Activated T-cell treated with anti-CD3 and anti-CD28 coated beads, Interleukin-2, amount 50 U/mL, for 72 hours (primary cell): ENCODE measurements around the gene TOP1. TPM values are rescaled to one million over a fixed set of nuclear protein-coding genes. Genes with fewer than 3 reads are reported as not detected.
"Not testable (repeated sequence)": the region's sequence is repeated elsewhere in the genome, so short reads cannot be mapped to it uniquely, and the experiment has no call there.

Experiments used
- ATAC-seq, 2 donors: fragments of 150-1000 bp; cut with Tn5 transposase; replicated peaks in 1 of 2; 2 replicates each; pipeline ENCODE4 v1.10.0; 2021; ENCODE audit warnings: moderate library complexity in 2 of 2, mild to moderate bottlenecking in 1 of 2
- DNase-seq, 2 donors: peaks; one replicate each; pipeline ENCODE4 v3.0.0; 2021 to 2022; ENCODE audit warnings: mixed read lengths in 1 of 2
- H3K27ac Mint-ChIP-seq: one replicate; pipeline ENCODE4 v1.8.0; 2022; ENCODE audit warnings: mild to moderate bottlenecking, moderate library complexity, mixed read lengths
- H3K27me3 Mint-ChIP-seq: one replicate; pipeline ENCODE4 v1.8.0; 2022; ENCODE audit warnings: low read depth, mixed read lengths
- H3K36me3 Mint-ChIP-seq, 2 donors: one replicate each; pipeline ENCODE4 v1.8.0; 2022; ENCODE audit warnings: mixed read lengths in 2 of 2, mild to moderate bottlenecking in 1 of 2; ENCODE audit not compliant: insufficient read depth in 2 of 2
- H3K4me1 Mint-ChIP-seq: one replicate; pipeline ENCODE4 v1.8.0; 2022; ENCODE audit warnings: low read depth, mixed read lengths
- H3K4me3 Mint-ChIP-seq, 2 donors: one replicate each; pipeline ENCODE4 v1.8.0; 2022; ENCODE audit warnings: mild to moderate bottlenecking in 2 of 2, mixed read lengths in 2 of 2, moderate library complexity in 2 of 2
- H3K9me3 Mint-ChIP-seq, 2 donors: one replicate each; pipeline ENCODE4 v1.8.0; 2022; ENCODE audit warnings: mixed read lengths in 2 of 2
- total RNA-seq, 2 donors: library from RNA; stranded (reverse); gene quantifications; one replicate each; pipeline ENCODE4 v1.2.3, GENCODE V29; 2022

The TOP1 gene
- total RNA-seq, 2 donors from 2014 or later = 78.7 to 86.1 TPM

DNA sequence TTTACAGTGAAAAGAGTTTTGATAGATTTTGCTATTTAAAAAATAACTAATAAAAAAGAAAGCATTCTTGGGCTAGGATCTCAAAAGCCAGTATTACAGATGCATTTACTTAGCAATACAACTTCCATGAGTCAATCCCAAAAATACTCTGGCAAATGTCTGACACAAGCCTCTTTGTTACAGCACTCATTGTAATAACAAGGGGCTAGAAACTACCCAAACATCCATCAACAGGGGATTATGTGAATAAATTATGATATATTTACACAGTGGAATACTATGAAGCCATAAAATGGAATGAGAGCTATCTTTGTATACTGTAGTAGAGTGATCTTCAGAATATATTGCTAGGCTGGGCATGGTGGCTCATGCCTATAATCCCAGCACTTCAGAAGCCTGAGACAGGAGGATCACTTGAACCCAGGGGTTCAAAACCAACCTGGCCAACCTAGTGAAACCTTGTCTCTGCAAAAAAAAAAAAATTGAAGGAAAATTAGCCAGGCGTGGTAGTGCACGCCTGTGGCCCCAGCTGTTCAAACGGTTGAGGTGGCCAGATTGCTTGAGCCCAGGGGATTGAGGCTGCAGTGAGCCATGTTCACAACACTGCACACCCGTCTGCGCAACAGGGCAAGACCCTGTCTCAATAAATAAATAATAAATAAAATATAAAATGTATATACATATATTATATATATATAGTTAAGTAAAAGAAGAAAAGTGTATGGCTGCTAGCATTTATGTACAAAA is 34.7 kb upstream of the TOP1 start:
- no peaks in the 10 kb centered on the region for H3K36me3 Mint-ChIP-seq
- H3K27ac Mint-ChIP-seq = no peak overlapping the region
- H3K4me3 Mint-ChIP-seq = no peak overlapping the region
- no peaks in the 10 kb centered on the region for H3K9me3 Mint-ChIP-seq
- ATAC-seq (no peak), DNase-seq (no peak)
- no peaks in the 10 kb centered on the region for H3K27me3 Mint-ChIP-seq
- peaks cover 21% of the 10 kb centered on the region for H3K4me1 Mint-ChIP-seq

DNA sequence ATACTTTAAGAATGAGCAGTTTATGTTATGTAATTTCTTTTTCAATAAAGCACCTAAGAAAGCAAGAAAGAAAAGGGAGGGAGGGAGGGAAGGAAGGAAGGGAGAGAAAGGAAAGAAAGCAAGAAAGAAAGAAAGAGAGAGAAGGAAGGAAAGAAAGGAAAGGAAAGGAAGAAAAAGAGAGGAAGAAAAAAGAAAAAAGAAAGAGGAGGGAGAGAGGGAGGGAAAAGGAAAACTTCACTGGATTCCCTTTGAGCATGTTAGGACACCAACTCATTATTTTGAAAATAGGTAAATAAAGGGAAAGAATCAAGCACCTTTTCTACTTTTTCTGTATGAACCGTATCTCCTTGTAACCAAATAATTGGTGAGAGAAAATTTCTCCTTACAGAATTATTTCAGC is 32.3 kb upstream of the TOP1 start:
- DNase-seq (no peak), ATAC-seq (no peak)
- Mint-ChIP-seq H3K27me3 (no peaks in the 10 kb centered on the region), H3K27ac (no peak overlapping the region), H3K36me3 (no peaks in the 10 kb centered on the region), H3K4me3 (no peak overlapping the region), H3K9me3 (no peaks in the 10 kb centered on the region), H3K4me1 (peaks cover 6% of the 10 kb centered on the region)

DNA sequence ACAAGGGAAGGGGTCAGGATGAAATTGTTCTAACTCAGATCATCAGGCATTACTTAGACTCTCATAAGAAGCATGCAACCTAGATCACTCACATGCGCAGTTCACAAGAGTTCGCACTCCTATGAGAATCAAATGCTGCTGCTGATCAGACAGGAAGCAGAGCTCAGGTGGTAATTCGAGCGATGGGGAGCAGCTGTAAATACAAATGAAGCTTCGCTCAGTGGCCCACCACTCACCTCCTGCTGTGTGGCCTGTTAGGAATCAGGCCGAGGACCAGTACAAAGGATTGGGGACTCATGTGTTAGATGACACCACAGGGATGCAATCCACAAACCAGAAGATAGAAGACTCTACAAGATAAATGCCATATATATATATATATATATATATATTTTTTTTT is 31.5 kb upstream of the TOP1 start:
- Mint-ChIP-seq H3K36me3 (no peaks in the 10 kb centered on the region), H3K4me3 (no peak overlapping the region), H3K4me1 (peaks cover under 1% of the 10 kb centered on the region), H3K27ac (no peak overlapping the region), H3K9me3 (no peaks in the 10 kb centered on the region), H3K27me3 (no peaks in the 10 kb centered on the region)
- ATAC-seq (no peak), DNase-seq (no peak)

DNA sequence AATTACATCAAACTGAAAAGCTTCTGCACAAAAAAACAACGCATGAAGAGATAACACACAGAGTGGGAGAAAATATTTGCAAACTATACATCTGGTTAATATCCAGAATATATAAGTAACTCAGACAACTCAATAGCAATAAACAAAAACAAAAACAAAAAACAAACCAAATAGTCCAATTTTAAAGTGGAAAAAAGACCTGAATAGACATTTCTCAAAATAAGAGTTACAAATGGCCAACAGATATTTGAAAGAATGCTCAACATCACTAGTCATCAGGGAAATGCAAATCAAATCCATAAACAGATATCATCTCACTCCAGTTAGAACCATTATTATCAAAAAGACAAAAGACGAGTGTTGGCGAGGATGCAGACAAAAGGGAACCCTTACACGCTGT is 28.8 kb upstream of the TOP1 start:
- Mint-ChIP-seq H3K9me3 (no peaks in the 10 kb centered on the region), H3K4me1 (peaks cover 27% of the 10 kb centered on the region), H3K36me3 (no peaks in the 10 kb centered on the region), H3K27me3 (no peaks in the 10 kb centered on the region), H3K4me3 (no peak overlapping the region), H3K27ac (no peak overlapping the region)
- ATAC-seq (no peak), DNase-seq (no peak)

DNA sequence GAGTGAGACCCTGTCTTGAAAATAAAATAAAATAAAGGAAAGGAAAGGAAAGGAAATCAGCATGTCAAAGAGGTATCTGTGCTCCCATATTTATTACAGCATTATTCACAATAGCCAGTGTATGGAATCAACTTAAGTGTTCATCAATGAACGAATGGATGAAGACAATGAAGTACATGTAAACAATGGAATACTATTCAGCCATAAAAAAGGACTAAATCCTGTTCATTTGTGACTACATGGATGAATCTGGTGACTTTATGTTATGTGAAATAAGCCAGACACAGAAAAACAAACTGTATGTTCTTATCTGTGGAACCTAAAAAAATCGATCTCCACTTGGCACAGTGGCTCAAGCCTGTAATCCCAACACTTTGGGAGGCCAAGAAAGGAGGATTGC is 28.0 kb upstream of the TOP1 start:
- Mint-ChIP-seq H3K36me3 (no peaks in the 10 kb centered on the region), H3K9me3 (no peaks in the 10 kb centered on the region), H3K27ac (no peak overlapping the region), H3K4me3 (no peak overlapping the region), H3K4me1 (peaks cover 33% of the 10 kb centered on the region), H3K27me3 (no peaks in the 10 kb centered on the region)
- DNase-seq (no peak), ATAC-seq (no peak)

DNA sequence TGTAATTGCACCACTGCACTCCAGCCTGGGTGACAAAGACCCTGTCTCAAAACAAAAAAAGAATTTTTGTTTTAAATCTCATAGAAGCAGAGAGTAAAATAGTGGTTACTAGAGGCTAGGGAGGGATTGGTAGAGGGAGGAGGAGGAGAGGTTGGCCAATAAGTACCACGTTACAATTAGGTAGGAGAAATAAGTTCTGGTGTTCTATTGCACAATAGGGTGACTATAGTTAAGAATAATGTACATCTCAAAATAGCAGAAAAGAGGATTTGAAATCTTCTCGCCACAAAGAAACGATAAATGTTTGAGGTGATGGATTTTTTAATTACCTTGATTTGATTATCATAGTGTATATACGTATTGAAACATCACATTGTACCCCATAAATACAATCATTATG is 27.1 kb upstream of the TOP1 start:
- Mint-ChIP-seq H3K4me3 (no peak overlapping the region), H3K9me3 (no peaks in the 10 kb centered on the region), H3K4me1 (peaks cover 33% of the 10 kb centered on the region), H3K36me3 (no peaks in the 10 kb centered on the region), H3K27ac (no peak overlapping the region), H3K27me3 (no peaks in the 10 kb centered on the region)
- ATAC-seq (no peak), DNase-seq (no peak)

DNA sequence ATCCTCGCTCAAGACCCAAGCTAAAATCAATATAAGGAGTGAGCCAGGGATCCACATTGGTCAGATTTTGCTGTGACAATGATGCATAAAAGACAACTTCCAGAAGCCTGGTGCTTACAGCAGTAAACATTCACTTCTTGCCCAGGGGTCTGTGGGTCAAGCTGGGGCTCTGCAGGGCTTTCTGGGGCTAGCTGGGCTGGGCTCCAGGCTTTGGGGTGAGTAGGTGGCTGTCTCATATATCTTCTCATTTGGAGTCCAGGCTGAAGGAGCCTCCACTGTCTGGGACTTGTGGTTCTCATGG is 25.8 kb upstream of the TOP1 start:
- ATAC-seq (no peak), DNase-seq (no peak)
- Mint-ChIP-seq H3K27ac (peak overlapping the region; percentile 97), H3K9me3 (no peaks in the 10 kb centered on the region), H3K27me3 (no peaks in the 10 kb centered on the region), H3K4me1 (peaks cover 38% of the 10 kb centered on the region), H3K36me3 (no peaks in the 10 kb centered on the region), H3K4me3 (peak overlapping the region; percentile 70 to 81)

DNA sequence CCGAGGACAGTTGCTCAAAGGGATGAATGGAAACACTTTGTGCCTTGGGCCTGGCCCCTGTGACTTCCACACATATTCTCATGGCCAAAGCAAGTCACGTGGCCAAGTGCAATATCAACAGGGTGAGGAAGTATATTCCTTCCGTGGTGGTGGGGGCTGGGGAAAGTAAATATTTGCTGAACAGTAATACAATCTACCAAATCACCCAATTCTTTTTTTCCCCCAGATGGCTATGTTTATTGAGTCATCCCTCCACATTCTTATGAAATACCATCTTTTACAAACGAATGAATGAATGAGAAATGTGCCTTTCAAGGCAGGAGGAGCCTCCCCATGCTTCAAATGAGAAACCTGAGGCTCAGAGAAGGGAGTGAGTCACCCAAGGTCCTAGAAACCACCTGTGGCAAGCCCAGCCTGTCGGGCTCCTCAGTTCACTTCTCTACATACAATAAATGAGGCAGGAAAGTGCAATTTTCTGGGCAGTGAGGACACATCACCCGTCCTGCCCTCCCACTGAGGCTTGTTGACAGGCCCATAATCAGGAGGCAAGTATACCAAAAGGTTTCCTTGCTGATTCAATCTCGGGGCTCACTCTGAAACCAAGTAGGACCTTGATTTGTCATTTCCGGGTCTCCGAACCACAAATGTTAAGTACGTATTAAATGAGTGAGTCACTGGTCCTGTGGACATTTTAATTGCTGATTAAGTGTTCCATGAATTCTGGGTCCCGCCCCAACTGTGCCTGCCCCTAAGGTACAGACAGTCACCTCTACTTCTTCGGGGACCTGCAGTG is 25.3 kb upstream of the TOP1 start:
- DNase-seq = peak; percentile 77 to 83
- no peaks in the 10 kb centered on the region for H3K27me3 Mint-ChIP-seq
- peaks cover 44% of the 10 kb centered on the region for H3K4me1 Mint-ChIP-seq
- H3K4me3 Mint-ChIP-seq = peak overlapping the region; percentile 70 to 81
- H3K36me3 Mint-ChIP-seq = no peaks in the 10 kb centered on the region
- H3K27ac Mint-ChIP-seq = peak overlapping the region; percentile 97
- no peaks in the 10 kb centered on the region for H3K9me3 Mint-ChIP-seq
- peak; percentile 90 to 92 for ATAC-seq

DNA sequence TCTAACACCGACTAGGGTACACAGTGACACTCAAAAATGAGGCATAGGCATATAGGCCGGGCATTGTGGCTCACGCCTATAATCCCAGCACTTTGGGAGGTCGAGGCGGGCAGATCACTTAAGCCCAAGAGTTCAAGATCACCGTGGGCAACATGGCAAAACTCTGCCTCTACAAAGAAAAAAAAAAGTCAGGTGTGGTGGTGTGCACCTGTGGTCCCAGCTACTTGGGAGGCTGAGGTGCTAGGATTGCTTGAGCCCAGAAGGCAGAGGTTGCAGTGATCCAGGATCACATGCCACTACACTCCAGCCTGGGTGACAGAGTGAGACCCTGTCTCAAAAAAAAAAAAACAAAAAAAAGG is 24.7 kb upstream of the TOP1 start:
- Mint-ChIP-seq H3K27ac (peak overlapping the region; percentile 97), H3K4me1 (peaks cover 48% of the 10 kb centered on the region), H3K4me3 (peak overlapping the region; percentile 70 to 81)
- DNase-seq, H3K27me3 Mint-ChIP-seq, ATAC-seq, H3K9me3 Mint-ChIP-seq, H3K36me3 Mint-ChIP-seq: not testable (repeated sequence)

DNA sequence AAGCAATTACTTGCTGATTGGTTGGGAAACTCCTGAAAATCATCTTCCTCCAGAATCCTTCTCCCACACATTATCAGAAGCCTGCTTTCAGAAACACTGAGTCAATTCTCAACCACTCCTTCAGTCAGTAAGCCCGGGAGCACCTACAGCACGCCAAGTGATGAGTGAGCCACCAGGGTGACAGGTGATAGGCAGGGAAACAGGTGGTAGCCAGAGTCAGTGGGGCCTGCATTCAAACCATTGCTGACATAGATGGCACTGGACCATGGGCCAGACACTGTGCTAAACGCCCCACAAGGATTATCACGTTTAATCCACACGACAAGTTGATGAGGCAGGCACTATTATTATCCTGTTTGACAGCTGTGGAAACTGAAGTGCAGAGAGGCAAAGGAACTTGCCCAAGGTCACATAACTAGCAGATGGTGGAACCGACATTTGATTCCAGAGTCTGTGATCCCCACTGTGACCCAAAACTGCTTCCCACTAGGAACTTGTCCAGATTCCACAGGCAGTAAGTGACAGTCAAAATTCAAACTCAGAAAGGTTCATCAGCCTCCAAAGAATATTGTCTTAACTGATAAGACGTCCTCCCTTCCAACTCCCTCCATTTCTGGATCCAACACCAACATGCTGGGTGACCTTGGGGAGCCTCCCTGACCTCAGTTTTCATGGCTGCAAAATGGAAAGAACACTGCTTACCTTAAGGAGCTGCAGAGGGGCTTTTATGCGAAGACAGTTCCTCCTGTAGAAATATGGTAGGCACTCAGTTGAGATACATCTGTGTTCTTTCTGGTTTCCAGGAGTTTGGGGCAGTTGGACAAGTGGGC is 23.9 kb upstream of the TOP1 start:
- ATAC-seq (peak in 1 of 2 donors; percentile 16), DNase-seq (peak; percentile 31 to 44)
- Mint-ChIP-seq H3K4me3 (peak overlapping the region; percentile 36 to 81), H3K9me3 (no peaks in the 10 kb centered on the region), H3K36me3 (no peaks in the 10 kb centered on the region), H3K27me3 (no peaks in the 10 kb centered on the region), H3K27ac (peak overlapping the region; percentile 97), H3K4me1 (peaks cover 50% of the 10 kb centered on the region)

DNA sequence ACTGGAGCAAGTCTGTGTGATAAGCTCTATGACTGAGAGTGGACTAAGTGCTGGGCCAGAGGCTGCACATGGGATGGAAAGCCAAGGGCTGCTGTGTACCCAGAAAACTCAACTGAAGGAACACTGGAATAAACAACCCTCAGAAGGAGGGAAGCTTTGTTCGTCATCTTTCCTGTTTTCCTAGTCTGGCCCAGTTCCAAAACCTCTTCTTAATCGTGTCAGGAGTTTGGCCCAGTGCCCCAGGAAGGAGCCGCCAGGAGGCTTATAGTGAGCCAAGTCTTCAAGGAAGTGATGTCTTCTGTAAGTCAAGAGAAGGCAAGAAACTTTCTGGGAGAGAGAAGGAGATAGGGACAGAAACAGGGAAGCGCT is 23.3 kb upstream of the TOP1 start:
- ATAC-seq (no peak), DNase-seq (no peak)
- Mint-ChIP-seq H3K27me3 (no peaks in the 10 kb centered on the region), H3K9me3 (no peaks in the 10 kb centered on the region), H3K4me3 (no peak overlapping the region), H3K36me3 (no peaks in the 10 kb centered on the region), H3K4me1 (peaks cover 56% of the 10 kb centered on the region), H3K27ac (no peak overlapping the region)

DNA sequence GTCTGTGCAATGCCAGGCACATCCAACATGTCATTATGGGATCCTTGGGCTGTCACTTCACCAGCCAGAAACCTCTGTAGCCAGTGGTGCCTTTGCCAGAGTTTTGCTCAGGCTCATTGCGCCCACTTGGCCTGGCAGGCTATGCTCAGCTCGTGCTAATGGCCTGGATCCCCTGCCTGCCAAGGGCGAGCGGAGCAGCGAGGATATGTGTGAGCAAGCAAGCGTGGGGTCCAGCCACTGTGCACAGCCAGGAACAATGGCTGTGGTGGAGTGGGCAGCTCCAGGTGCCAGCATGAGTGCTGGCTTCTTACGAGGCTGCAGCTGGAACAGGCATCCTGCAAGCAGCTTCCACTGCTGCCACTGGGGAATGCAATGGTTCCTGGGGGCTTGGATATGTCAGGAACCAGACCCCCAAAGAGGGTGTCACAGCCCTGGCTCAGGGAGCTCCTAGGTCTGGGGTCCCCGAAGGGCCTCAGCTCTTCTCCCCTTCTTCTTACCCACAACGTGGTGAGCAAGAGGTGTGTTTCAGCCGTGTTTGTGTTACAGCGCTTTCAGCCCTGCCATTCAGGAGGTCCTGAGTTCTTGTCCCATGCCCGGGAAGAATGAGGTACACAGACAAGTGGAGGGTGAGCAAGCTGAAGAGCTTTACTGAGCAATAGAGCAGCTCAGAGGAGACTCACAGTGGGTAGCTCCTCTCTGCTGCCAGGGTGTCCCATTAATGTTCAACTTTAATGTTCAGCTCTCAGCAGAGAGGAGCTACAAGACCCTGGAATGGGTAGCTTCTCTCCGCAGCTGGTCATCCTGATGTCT is 22.3 kb upstream of the TOP1 start:
- no peak for ATAC-seq
- H3K4me1 Mint-ChIP-seq = peaks cover 57% of the 10 kb centered on the region
- no peak overlapping the region for H3K4me3 Mint-ChIP-seq
- no peaks in the 10 kb centered on the region for H3K27me3 Mint-ChIP-seq
- H3K36me3 Mint-ChIP-seq = no peaks in the 10 kb centered on the region
- no peaks in the 10 kb centered on the region for H3K9me3 Mint-ChIP-seq
- no peak overlapping the region for H3K27ac Mint-ChIP-seq
- no peak for DNase-seq
